ENCODE data around the gene DPH6. TPM values are rescaled to one million over a fixed set of nuclear protein-coding genes. Genes with fewer than 3 reads are reported as not detected.

DPH6 gene
- polyA plus RNA-seq, 4 donors, result 17.7 to 19.0 (median 18.7) TPM

GRCh38 chr15:35546511-35547381 lies 781 bp upstream of the DPH6 start:
- DNase-seq (ENCODE audit: low read depth in 4 of 4, low spot score in 3 of 4), result no peak

DNA sequence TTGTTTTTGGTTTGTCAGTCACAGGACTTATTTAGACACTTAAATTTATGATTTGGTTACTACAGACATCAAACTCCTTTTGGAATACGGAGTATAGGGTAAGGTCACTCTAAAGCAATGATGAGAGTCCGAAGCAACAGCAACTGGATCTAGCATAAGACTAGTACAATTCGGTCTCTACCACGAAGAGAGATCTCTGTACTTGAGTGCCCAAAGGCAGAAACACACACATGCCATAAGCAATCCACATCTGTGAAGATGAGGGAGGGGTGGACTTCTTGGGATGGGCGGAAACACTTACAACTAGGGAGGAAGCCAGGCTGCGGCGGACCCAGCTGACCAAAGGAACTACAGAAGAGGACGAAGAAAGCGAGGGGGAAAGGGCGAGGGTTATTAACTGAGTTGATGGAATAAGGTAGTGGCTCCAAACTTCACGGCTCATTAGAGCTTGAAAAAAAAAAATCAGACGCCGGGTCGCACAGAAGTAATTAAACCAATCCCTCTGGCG lies 595 bp downstream of the DPH6 start:
- peak in 2 of 4 donors; percentile 55 to 70 for DNase-seq (ENCODE audit: low read depth in 4 of 4, low spot score in 3 of 4)

DNA sequence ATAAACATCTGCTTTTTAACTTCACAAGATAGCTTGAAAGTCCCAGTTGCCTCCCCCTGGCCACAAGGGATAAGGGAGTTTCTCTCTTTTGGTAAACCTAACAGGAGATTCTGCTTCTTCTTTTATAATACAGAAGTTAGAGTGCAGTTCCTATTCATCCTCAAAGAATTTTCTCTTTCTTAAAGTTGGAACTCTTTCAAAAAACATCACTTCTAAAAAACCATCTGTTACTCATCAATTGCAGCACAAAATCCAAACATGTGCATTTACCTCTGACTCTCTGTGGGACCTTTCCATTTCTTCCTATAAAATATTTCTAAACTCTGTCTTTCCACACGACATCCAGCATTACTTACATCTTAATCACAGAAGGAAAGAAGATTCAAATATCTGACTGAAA lies 5.1 kb downstream of the DPH6 start:
- no peak for DNase-seq (ENCODE audit: low read depth in 4 of 4, low spot score in 3 of 4)

DNA sequence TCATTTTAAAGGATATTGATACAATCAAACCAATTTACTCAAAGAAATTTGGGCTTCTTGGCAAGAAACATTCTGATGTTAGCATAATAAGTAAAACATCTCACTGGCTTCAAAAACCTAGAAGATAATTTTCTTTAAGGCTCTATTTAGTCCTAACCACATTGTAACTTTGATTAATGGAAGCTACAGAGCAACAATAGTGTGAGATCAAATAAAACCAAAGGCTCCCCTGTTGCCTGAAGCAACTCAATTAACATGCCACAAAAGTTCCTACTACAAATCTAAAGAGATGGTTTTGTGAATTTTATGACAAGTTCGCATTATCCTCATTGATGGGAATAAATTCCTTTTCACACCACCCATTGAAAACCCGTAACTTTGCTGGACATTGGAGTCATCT lies 5.9 kb downstream of the DPH6 start:
- DNase-seq (ENCODE audit: low read depth in 4 of 4, low spot score in 3 of 4), result no peak

DNA sequence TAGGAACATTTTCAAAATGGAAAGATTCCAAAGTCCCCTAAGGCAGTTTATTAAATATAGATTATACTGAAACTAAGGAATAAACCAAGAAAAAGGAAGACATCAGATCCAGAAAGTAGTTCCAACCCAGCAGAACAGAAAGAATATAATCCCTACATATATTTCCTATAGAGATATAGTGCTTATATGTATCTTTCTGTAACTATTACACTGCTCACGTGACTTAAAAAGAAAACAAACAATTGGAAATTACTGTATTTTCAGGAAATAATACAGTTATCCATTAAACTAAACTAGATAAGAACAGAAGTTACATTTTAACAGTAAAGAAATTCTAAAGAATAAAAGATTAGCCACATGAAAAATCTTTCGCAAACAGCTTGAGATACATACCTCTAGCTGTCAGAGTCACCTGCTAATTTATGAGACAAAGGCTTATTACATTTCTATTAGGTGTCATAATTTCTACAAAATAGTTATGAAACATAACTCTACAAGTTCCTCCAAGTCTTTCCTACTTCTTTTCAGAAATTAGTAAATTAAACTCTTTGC lies 10.5 kb downstream of the DPH6 start:
- no peak for DNase-seq (ENCODE audit: low read depth in 4 of 4, low spot score in 3 of 4)

GRCh38 chr15:35533130-35534110 lies 12.5 kb downstream of the DPH6 start:
- DNase-seq (ENCODE audit: low read depth in 4 of 4, low spot score in 3 of 4), result no peak

GRCh38 chr15:35530698-35531097 lies 15.3 kb downstream of the DPH6 start:
- DNase-seq (ENCODE audit: low read depth in 4 of 4, low spot score in 3 of 4), result no peak

GRCh38 chr15:35529784-35530183 lies 16.2 kb downstream of the DPH6 start:
- no peak for DNase-seq (ENCODE audit: low read depth in 4 of 4, low spot score in 3 of 4)

GRCh38 chr15:35522061-35522460 lies 23.9 kb downstream of the DPH6 start:
- no peak for DNase-seq (ENCODE audit: low read depth in 4 of 4, low spot score in 3 of 4)

- DNase-seq (ENCODE audit: low read depth in 4 of 4, low spot score in 3 of 4), result peak in 1 of 4 donors; percentile 72
Observed at GRCh38 chr15:35519541-35520149, 26.3 kb downstream of the DPH6 start.

- no peak for DNase-seq (ENCODE audit: low read depth in 4 of 4, low spot score in 3 of 4)
Observed at GRCh38 chr15:35519052-35519451, 26.9 kb downstream of the DPH6 start.

DNA sequence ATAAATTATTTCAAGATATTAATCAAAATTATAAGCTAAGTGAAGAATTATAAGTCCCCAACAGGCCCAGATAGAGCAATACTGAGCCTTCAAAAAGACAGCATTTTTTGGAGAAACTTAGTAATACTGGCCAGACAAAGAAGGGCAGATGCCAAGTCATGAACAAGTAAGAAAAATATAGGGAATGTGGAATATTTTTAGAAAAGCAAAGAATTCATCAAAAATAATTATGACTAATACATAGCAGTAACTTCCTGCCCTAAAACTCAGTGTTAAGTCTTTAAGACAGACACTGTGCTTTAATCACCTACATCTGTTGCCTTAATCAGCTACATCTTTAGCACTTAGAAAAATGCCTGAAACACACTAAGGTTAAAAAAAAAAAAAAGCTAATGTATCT lies 31.2 kb downstream of the DPH6 start:
- no peak for DNase-seq (ENCODE audit: low read depth in 4 of 4, low spot score in 3 of 4)

DNA sequence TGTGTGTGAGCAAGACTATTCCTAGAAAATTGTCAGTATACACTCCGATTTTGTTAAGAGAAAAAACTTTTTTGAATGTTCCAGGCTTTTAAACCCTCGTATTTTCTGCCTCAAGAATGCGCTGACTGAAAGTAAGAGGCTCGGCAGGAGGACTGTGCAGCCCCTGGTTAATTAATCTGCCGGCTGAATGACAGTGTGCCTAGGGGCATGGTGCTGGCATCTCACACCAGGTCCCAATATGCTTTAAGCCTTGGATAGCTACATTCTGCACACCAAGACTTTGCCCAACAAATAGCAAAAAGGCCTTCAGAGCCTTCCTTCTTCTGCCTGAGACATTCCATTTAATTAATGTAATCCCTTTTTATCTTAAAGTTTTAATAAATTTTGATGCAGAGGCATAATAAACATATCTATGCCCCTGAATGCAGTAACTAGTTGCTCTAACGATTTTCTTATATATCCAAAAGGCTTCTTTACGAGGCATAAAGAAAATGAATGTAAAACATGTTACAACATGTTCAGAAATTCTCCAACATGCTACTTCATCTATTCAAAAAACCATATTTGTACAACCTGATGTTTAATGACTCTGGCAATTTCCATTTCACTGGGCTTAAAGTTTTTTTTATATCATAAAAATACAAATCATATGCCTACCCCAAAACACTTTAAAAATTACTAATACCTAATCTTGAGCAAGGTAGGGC lies 37.9 kb downstream of the DPH6 start:
- DNase-seq (ENCODE audit: low read depth in 4 of 4, low spot score in 3 of 4), result no peak

DNA sequence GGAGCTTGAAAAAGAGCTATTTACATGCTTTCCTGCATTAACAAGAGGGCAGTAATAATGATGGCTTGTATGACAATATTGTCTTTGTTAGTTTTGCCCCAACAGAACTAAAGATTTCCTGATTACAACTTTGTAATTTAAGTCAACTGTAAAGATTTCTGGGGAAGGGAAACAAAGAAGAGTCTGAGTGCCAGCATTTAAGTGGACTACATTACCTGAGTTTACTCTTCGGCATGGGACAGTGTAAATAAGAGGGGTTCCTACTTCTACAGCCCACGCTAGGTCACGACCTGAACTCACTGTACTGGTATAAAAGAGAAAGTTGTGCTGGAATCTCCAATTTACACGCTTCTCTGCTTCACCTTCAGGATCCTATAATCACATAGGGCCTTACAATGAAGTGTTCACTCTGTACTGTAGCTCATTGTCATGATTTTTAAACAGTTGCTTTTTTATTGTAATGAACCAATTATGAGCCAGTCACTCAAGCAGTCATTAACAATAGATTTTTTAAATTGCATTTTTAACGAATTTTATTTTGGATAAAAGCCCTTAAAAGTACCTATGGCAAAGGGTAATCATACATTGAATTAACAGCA lies 39.6 kb downstream of the DPH6 start:
- no peak for DNase-seq (ENCODE audit: low read depth in 4 of 4, low spot score in 3 of 4)

GRCh38 chr15:35505809-35506208 lies 40.2 kb downstream of the DPH6 start:
- DNase-seq (ENCODE audit: low read depth in 4 of 4, low spot score in 3 of 4), result no peak

DNA sequence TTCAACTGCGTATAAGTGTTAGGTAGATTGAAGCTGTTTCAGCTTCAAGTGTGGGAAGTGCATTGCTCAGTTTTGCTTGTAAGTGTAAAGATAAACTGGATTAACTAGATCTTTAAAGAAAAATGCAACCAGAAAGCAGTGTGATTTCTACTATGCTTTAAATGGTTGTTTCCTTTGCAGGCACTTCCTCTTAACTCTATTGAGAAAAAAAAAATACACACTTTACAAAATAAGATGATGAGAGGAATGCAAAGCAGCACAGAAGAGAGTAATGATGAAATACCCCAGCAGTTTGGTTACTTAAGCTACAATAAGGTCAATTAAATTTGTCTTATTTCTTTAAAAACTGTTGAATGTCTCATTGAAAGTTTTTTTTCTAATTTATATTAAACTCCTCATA lies 40.8 kb downstream of the DPH6 start:
- DNase-seq (ENCODE audit: low read depth in 4 of 4, low spot score in 3 of 4), result no peak

GRCh38 chr15:35499723-35500122 lies 46.2 kb downstream of the DPH6 start:
- no peak for DNase-seq (ENCODE audit: low read depth in 4 of 4, low spot score in 3 of 4)

GRCh38 chr15:35496585-35496984 lies 49.4 kb downstream of the DPH6 start:
- DNase-seq (ENCODE audit: low read depth in 4 of 4, low spot score in 3 of 4), result no peak

GRCh38 chr15:35495080-35495479 lies 50.9 kb downstream of the DPH6 start:
- DNase-seq (ENCODE audit: low read depth in 4 of 4, low spot score in 3 of 4), result no peak
